Effector memory CD8-positive, alpha-beta T cell (primary cell): Measurements from ENCODE around the gene GREM1.

ENCODE experiments used
- ATAC-seq: fragments of 150-1000 bp; cut with Tn5 transposase; replicated peaks from 2 replicates; pipeline ENCODE4 v1.10.0; 2021; ENCODE audit warnings: mild to moderate bottlenecking, moderate library complexity
- DNase-seq, 3 experiments: peaks; one replicate each; pipeline ENCODE4 v3.0.0; 2021
- H3K27ac Mint-ChIP-seq, 2 donors: one replicate each; pipeline ENCODE4 v1.8.0; 2022; ENCODE audit warnings: mild to moderate bottlenecking in 2 of 2, mixed read lengths in 2 of 2, moderate library complexity in 2 of 2
- H3K27me3 Mint-ChIP-seq, 2 donors: one replicate each; pipeline ENCODE4 v1.8.0; 2022; ENCODE audit warnings: mixed read lengths in 2 of 2
- H3K36me3 Mint-ChIP-seq: one replicate; pipeline ENCODE4 v1.8.0; 2022; ENCODE audit warnings: mild to moderate bottlenecking, moderate library complexity, mixed read lengths; ENCODE audit not compliant: insufficient read depth
- H3K4me1 Mint-ChIP-seq, 2 donors: one replicate each; pipeline ENCODE4 v1.8.0; 2022; ENCODE audit warnings: low read depth in 2 of 2, mixed read lengths in 2 of 2
- H3K4me3 Mint-ChIP-seq, 2 donors: one replicate each; pipeline ENCODE4 v1.8.0; 2022; ENCODE audit warnings: mild to moderate bottlenecking in 2 of 2, mixed read lengths in 2 of 2, moderate library complexity in 2 of 2
- H3K9me3 Mint-ChIP-seq, 2 donors: one replicate each; pipeline ENCODE4 v1.8.0; 2022; ENCODE audit warnings: mixed read lengths in 2 of 2

GREM1 gene

DNA sequence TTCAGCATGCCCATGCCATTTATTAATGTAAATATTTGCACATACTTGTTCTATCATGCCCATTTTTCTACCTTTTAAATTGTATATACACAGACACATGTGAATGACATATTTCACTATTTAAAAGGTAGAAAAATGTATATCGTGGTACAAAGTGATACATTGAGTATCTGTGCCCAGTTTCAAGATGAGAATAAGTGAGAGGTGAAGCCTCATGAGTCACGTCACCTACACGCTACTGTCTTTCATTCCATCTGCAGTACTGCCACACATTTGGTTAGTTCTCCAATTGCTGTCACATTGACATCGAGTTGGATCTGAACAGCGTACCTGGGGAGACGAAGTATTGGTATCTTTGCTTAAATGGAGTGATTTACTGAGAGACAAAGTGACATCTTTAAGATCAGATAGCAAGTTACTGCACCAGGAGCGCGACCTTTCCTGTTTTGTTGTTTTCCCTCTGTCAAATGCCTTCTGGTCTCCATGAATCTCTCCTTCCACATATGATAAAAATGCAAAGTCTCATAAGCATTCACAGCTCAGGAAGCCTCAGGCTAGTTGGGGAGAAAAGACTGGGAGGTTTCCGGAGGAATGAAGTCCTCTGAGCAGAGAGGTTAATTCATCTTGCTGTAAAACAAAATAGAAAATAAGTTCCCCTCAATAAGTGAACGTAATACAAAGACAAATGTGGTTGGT lies 12.0 kb downstream of the GREM1 start:
- H3K4me3 Mint-ChIP-seq: no peak overlapping the region
- no peak overlapping the region for H3K27ac Mint-ChIP-seq
- no peaks in the 10 kb centered on the region for H3K4me1 Mint-ChIP-seq
- no peak for DNase-seq
- H3K9me3 Mint-ChIP-seq: peaks cover 4 to 7% of the 10 kb centered on the region in 2 donors
- peaks cover 43 to 77% of the 10 kb centered on the region in 2 donors for H3K27me3 Mint-ChIP-seq
- no peak for ATAC-seq
- H3K36me3 Mint-ChIP-seq: no peaks in the 10 kb centered on the region

- H3K27me3 Mint-ChIP-seq: peaks cover 35 to 77% of the 10 kb centered on the region in 2 donors
- H3K4me3 Mint-ChIP-seq: no peak overlapping the region
- ATAC-seq (no peak), DNase-seq (no peak)
- H3K27ac Mint-ChIP-seq: no peak overlapping the region
- no peaks in the 10 kb centered on the region for H3K4me1 Mint-ChIP-seq
- H3K36me3 Mint-ChIP-seq: no peaks in the 10 kb centered on the region
- H3K9me3 Mint-ChIP-seq: peaks cover 4 to 7% of the 10 kb centered on the region in 2 donors
Observed at GRCh38 chr15:32730677-32731654, 13.2 kb downstream of the GREM1 start.

DNA sequence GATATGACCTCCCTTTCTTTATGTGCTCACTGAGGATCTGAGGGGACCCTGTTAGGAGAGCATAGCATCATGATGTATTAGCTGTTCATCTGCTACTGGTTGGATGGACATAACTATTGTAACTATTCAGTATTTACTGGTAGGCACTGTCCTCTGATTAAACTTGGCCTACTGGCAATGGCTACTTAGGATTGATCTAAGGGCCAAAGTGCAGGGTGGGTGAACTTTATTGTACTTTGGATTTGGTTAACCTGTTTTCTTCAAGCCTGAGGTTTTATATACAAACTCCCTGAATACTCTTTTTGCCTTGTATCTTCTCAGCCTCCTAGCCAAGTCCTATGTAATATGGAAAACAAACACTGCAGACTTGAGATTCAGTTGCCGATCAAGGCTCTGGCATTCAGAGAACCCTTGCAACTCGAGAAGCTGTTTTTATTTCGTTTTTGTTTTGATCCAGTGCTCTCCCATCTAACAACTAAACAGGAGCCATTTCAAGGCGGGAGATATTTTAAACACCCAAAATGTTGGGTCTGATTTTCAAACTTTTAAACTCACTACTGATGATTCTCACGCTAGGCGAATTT lies 14.9 kb downstream of the GREM1 start:
- DNase-seq (no peak), ATAC-seq (no peak)
- Mint-ChIP-seq H3K9me3 (no peaks in the 10 kb centered on the region), H3K27ac (no peak overlapping the region), H3K27me3 (peaks cover 34 to 82% of the 10 kb centered on the region in 2 donors), H3K4me3 (no peak overlapping the region), H3K4me1 (no peaks in the 10 kb centered on the region), H3K36me3 (no peaks in the 10 kb centered on the region)

DNA sequence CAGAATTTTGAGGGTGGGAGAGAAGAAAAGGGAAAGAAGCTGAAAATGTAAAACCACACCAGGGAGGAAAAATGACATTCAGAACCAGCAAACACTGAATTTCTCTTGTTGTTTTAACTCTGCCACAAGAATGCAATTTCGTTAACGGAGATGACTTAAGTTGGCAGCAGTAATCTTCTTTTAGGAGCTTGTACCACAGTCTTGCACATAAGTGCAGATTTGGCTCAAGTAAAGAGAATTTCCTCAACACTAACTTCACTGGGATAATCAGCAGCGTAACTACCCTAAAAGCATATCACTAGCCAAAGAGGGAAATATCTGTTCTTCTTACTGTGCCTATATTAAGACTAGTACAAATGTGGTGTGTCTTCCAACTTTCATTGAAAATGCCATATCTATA lies 15.5 kb downstream of the GREM1 start:
- no peaks in the 10 kb centered on the region for H3K4me1 Mint-ChIP-seq
- H3K9me3 Mint-ChIP-seq: no peaks in the 10 kb centered on the region
- DNase-seq (no peak), ATAC-seq (no peak)
- no peaks in the 10 kb centered on the region for H3K36me3 Mint-ChIP-seq
- no peak overlapping the region for H3K4me3 Mint-ChIP-seq
- peaks cover 34 to 82% of the 10 kb centered on the region in 2 donors for H3K27me3 Mint-ChIP-seq
- H3K27ac Mint-ChIP-seq: no peak overlapping the region

DNA sequence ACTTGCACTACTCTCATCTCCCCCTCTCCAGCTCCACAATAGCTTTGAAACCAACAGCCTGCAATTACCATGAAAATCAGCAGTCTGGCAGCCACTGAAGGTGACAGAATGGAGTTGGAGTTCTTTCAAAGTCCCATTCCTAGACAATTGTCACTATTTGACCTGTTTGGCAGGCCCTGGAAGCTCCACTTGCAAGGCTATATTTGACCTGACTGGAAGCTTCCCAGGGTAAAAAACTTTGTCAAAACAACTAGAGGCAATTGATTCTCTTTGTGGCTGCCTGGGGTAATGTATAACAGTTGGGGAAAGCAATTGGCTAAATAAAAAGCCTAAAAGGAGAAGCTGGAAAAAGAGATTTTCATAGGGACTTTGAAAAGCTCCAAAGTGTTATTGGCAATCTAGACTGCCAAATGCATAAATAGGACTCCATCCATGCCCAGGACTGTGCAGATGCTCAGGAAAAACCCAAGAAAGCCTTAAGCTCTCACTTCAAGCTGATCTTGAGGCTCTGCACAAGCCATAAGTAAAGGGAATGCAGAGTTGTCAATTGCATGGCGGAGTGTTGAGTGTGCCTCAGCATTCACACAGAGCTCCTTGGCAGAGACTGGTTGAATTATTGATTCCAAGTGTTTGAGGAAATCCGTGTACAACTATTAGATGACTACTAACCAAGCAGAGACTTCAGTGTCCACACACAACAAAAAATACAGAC lies 18.3 kb downstream of the GREM1 start:
- H3K4me3 Mint-ChIP-seq: no peak overlapping the region
- H3K27ac Mint-ChIP-seq: no peak overlapping the region
- H3K4me1 Mint-ChIP-seq: no peaks in the 10 kb centered on the region
- no peak for ATAC-seq
- H3K27me3 Mint-ChIP-seq: peaks cover 19 to 58% of the 10 kb centered on the region in 2 donors
- no peaks in the 10 kb centered on the region for H3K36me3 Mint-ChIP-seq
- no peaks in the 10 kb centered on the region for H3K9me3 Mint-ChIP-seq
- DNase-seq: no peak

- DNase-seq: no peak
- ATAC-seq: no peak
- Mint-ChIP-seq H3K4me3 (no peak overlapping the region), H3K27ac (no peak overlapping the region), H3K27me3 (peaks cover 19 to 53% of the 10 kb centered on the region in 2 donors), H3K4me1 (no peaks in the 10 kb centered on the region), H3K36me3 (no peaks in the 10 kb centered on the region), H3K9me3 (no peaks in the 10 kb centered on the region)
Observed at GRCh38 chr15:32736701-32737061, 18.9 kb downstream of the GREM1 start.

DNA sequence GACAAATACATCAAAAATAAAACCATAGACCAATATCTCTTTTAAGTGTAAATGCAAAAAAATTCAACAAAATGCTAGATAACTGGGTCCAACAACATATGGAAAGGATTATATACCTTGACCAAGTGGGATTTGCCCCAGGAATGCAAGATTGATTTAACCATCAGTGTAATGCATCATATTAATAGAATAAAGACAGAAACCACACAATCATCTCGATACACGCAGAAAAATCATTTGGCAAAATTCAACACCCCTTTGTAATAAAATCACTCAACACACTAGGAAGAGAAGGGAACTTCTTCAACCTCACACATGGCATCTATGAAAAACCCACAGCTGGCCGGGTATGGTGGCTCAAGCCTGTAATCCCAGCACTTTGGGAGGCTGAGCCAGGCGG lies 19.5 kb downstream of the GREM1 start:
- no peaks in the 10 kb centered on the region for H3K36me3 Mint-ChIP-seq
- H3K27me3 Mint-ChIP-seq: peaks cover 19 to 47% of the 10 kb centered on the region in 2 donors
- no peaks in the 10 kb centered on the region for H3K9me3 Mint-ChIP-seq
- H3K27ac Mint-ChIP-seq: no peak overlapping the region
- DNase-seq (no peak), ATAC-seq (no peak)
- H3K4me3 Mint-ChIP-seq: no peak overlapping the region
- no peaks in the 10 kb centered on the region for H3K4me1 Mint-ChIP-seq

DNA sequence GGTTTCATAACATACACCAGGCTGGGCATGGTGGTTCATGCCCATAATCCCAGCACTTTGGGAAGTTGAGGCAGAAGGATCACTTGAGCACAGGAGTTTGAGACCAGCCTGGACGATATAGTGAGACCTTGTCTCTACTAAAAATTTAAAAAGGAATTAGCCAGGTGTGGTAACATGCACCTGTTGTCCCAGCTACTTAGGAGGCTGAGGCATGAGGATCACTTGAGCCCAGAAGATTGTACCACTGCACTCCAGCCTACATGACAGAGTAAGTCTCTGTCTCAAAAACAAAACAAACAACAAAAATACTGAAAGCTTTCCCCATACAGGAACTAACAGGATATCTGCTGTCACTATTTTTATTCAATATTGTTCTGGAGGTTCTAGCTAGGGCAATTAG lies 20.9 kb downstream of the GREM1 start:
- Mint-ChIP-seq H3K27me3 (peaks cover 19 to 50% of the 10 kb centered on the region in 2 donors), H3K4me3 (no peak overlapping the region), H3K4me1 (no peaks in the 10 kb centered on the region), H3K36me3 (no peaks in the 10 kb centered on the region), H3K27ac (no peak overlapping the region), H3K9me3 (no peaks in the 10 kb centered on the region)
- DNase-seq (no peak), ATAC-seq (no peak)

DNA sequence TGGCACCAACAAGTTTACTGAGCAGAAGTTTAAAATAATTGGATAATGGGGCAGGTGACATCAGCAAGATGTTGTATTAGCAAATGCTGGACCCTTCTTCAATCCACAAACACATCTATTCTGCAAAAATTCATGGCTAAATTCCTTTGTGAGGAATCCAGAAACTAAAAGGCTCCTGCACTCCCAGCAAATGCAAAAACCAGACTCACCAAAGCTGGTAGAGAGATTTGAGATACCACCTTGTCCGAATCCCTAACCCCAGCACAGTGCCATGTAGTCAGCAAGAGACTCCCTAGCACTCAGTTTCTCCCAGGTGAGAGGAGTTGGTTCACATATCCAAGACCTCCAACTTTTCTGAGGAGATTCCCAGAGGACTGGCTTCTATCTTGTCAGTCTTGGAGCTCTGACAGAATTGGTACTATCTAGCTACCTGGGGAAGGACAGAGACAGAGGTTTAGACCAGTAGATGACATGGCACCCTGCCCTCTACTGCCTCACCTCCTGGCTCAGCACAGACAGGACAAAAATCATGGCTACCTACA lies 21.8 kb downstream of the GREM1 start:
- no peak for DNase-seq
- peaks cover 15 to 45% of the 10 kb centered on the region in 2 donors for H3K27me3 Mint-ChIP-seq
- no peaks in the 10 kb centered on the region for H3K9me3 Mint-ChIP-seq
- H3K4me3 Mint-ChIP-seq: no peak overlapping the region
- H3K27ac Mint-ChIP-seq: no peak overlapping the region
- H3K4me1 Mint-ChIP-seq: no peaks in the 10 kb centered on the region
- no peak for ATAC-seq
- no peaks in the 10 kb centered on the region for H3K36me3 Mint-ChIP-seq

- peaks cover 0 to 15% of the 10 kb centered on the region in 2 donors for H3K27me3 Mint-ChIP-seq
- no peak for ATAC-seq
- H3K4me1 Mint-ChIP-seq: no peaks in the 10 kb centered on the region
- no peaks in the 10 kb centered on the region for H3K36me3 Mint-ChIP-seq
- no peak overlapping the region for H3K27ac Mint-ChIP-seq
- no peak for DNase-seq
- no peaks in the 10 kb centered on the region for H3K9me3 Mint-ChIP-seq
- H3K4me3 Mint-ChIP-seq: no peak overlapping the region
Observed at GRCh38 chr15:32743411-32744140, 25.8 kb downstream of the GREM1 start.

DNA sequence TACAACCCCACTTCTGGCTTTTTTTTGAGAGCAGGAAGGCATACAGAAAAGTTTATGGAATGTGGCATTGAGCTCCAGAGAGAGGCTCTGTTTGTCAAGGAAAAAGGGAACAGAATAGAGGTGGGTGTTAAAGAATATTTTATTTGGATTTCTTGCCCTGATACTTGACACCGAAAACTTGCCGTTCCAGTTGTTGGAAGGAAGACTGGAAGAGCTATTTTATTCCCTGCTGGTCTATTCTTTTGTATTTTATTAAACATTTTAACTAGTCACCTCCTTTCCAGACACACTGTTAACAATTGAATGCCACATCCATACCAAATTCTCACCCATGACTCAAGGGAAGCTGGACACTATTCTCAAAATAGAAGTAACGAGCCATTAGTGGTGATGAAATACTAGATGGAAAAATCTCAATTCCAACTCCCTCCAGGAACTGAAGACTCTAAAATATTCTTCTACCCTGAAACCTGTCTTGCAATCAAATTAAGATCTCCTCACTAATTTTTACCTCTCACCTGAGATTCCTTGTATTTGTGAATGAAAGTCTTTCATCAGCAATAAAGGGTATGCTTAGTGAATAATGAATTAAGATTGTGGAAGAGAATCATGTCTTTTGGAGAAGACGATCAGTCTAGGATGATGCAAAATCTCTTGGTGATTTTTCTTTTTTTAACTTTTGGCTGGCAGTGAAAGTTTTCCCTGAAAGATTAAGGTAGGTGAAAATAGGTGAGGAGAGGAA lies 28.5 kb downstream of the GREM1 start:
- DNase-seq (no peak), ATAC-seq (no peak)
- Mint-ChIP-seq H3K9me3 (no peaks in the 10 kb centered on the region), H3K27ac (no peak overlapping the region), H3K4me1 (no peaks in the 10 kb centered on the region), H3K36me3 (no peaks in the 10 kb centered on the region), H3K4me3 (no peak overlapping the region), H3K27me3 (peaks cover 7 to 29% of the 10 kb centered on the region in 2 donors)

- peaks cover 7 to 30% of the 10 kb centered on the region in 2 donors for H3K27me3 Mint-ChIP-seq
- H3K27ac Mint-ChIP-seq: no peak overlapping the region
- ATAC-seq: no peak
- H3K9me3 Mint-ChIP-seq: no peaks in the 10 kb centered on the region
- H3K36me3 Mint-ChIP-seq: no peaks in the 10 kb centered on the region
- DNase-seq: no peak
- H3K4me1 Mint-ChIP-seq: no peaks in the 10 kb centered on the region
- H3K4me3 Mint-ChIP-seq: no peak overlapping the region
Observed at GRCh38 chr15:32747921-32748342, 30.1 kb downstream of the GREM1 start.
